Thyroid gland (tissue), 4 donors: ENCODE data around the gene SLC16A5. TPM values are rescaled to one million over a fixed set of nuclear protein-coding genes. Genes with fewer than 3 reads are reported as not detected.

Experiments
- DNase-seq, 2 donors: peaks; one replicate each; pipeline ENCODE4 v3.0.0-alpha.2; 2019
- H3K27ac ChIP-seq, 3 donors: fragments of 200-600 bp; sonication (generic); 1 replicate in 2 of 3; 2 replicates in 1 of 3; pipeline ENCODE4 v1.5.1; 2016 to 2019; ENCODE audit warnings: mild to moderate bottlenecking in 1 of 3, moderate library complexity in 1 of 3
- H3K27me3 ChIP-seq: fragments of 200-600 bp; sonication (generic); one replicate; pipeline ENCODE4 v1.5.1; 2019
- H3K36me3 ChIP-seq, 2 donors: fragments of 200-600 bp; sonication (generic); one replicate each; pipeline ENCODE4 v1.5.1; 2016 to 2019
- H3K4me1 ChIP-seq, 2 donors: fragments of 200-600 bp; sonication (generic); one replicate each; pipeline ENCODE4 v1.5.1; 2017 to 2019
- H3K4me3 ChIP-seq, 3 donors: fragments of 200-600 bp; sonication (generic); replicated peaks in 1 of 3; 1 replicate in 2 of 3; 2 replicates in 1 of 3; pipeline ENCODE4 v1.5.1; 2016; ENCODE audit warnings: mild to moderate bottlenecking in 1 of 3
- H3K9me3 ChIP-seq: fragments of 200-600 bp; sonication (generic); one replicate; pipeline ENCODE4 v1.5.1; 2017
- POLR2A ChIP-seq, 2 donors: fragments of 450-650 bp; IDR thresholded peaks; one replicate each; pipeline ENCODE4 v1.6.1; 2017; ENCODE audit warnings: antibody characterized with exemption in 2 of 2, mild to moderate bottlenecking in 2 of 2, moderate library complexity in 1 of 2
- WGBS, 2 donors: methylation state at CpG; one replicate each; pipeline ENCODE4 v1.1.5; 2017; 5-methylcytosine and 5-hydroxymethylcytosine counted together
- intact Hi-C: fragments of 100-400 bp; cut with DNase I; formaldehyde crosslinking; loops from one replicate; pipeline ENCODE4 v1.15.1; 2023
- total RNA-seq, 4 donors: library from RNA; depleted of rRNA; stranded (reverse); fragments of >200 nt; gene quantifications; one replicate each; pipeline ENCODE4 v1.2.3, GENCODE V29; 2016
- TF ChIP-seq, protein P1 (sequence below), 6 experiments: fragments of 200-600 bp in 3 of 6; fragments of 450-650 bp in 3 of 6; sonication (generic) in 3 of 6; IDR thresholded peaks; one replicate each; pipeline ENCODE4 v1.5.1; 2016 to 2019; ENCODE audit warnings: antibody characterized with exemption in 6 of 6, mild to moderate bottlenecking in 2 of 6, inconsistent platforms in 1 of 6, moderate library complexity in 1 of 6

Gene SLC16A5
- total RNA-seq, 4 donors from 2014 or later: 24.1 to 40.3 (median 27.6) TPM

DNA sequence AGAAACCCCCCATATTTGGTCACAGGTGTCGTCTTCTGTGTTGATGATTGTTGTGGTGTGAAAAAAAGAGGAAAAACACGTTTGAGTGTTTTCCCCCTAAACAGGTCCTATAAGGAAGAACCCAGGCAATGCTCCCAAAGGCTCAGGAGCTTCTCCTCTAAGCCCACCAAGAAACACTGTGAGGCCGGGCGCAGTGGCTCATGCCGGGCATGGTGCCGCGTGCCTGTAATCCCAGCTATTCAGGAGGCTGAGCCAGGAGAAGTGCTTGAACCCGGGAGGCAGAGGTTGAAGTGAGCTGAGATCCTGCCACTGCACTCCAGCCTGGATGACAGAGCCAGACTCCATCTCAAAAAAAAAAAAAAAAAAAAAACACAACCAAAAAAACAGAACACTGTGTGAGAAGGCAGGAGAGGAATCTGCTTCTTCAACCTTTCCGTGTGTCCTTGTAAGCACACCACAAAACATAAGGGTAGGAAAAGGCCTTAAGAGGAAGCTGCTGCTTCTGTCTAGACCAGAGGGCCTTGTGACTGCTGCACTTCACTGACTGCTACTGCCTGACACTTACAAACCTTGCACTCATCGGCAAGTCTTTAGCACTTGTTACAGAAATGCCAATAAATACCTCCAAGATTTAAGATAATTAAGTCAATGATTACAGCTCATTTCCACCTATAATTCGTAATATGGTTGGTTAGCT lies 57.2 kb downstream of the SLC16A5 start:
- H3K4me3 ChIP-seq: no peak overlapping the region

DNA sequence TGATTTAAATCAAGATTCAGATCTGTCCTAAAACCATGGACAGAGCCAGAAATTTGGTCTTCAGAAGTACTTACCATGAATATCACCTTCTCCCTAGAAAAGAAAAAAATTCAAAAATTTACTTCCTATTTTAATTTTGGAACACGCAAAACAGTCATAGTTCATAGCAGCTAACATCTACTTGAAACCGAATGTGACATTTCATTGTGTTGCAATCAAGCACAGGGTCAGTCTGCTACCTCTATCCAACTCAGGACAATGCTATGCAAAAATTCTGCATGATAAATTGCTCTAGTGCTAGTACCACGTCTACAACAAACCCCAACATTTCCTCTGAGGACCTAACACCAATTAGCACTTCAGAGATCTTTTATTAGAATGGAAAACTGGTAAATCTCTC lies 58.8 kb downstream of the SLC16A5 start:
- TF ChIP-seq, protein P1, sequence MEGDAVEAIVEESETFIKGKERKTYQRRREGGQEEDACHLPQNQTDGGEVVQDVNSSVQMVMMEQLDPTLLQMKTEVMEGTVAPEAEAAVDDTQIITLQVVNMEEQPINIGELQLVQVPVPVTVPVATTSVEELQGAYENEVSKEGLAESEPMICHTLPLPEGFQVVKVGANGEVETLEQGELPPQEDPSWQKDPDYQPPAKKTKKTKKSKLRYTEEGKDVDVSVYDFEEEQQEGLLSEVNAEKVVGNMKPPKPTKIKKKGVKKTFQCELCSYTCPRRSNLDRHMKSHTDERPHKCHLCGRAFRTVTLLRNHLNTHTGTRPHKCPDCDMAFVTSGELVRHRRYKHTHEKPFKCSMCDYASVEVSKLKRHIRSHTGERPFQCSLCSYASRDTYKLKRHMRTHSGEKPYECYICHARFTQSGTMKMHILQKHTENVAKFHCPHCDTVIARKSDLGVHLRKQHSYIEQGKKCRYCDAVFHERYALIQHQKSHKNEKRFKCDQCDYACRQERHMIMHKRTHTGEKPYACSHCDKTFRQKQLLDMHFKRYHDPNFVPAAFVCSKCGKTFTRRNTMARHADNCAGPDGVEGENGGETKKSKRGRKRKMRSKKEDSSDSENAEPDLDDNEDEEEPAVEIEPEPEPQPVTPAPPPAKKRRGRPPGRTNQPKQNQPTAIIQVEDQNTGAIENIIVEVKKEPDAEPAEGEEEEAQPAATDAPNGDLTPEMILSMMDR (IDR thresholded peaks at IDR 0.05): no peak
- no peak for TF ChIP-seq POLR2A (IDR thresholded peaks at IDR 0.05)
- intact Hi-C loops: no loop called here
- Histone ChIP-seq H3K27me3 (no peaks in the 10 kb centered on the region), H3K36me3 (no peaks in the 10 kb centered on the region), H3K9me3 (no peaks in the 10 kb centered on the region), H3K4me3 (no peak overlapping the region), H3K4me1 (no peaks in the 10 kb centered on the region), H3K27ac (no peak overlapping the region)
- WGBS, 2 donors: 90 to 96% methylated on average over 3 of the region's 3 CpGs
- DNase-seq: no peak

More for the DNA sequence above, 57.2 kb downstream of the SLC16A5 start:
- no peak overlapping the region for H3K27ac ChIP-seq
- no peaks in the 10 kb centered on the region for H3K9me3 ChIP-seq
- no peaks in the 10 kb centered on the region for H3K27me3 ChIP-seq
- TF ChIP-seq, protein P1 (IDR thresholded peaks at IDR 0.05): no peak
- TF ChIP-seq POLR2A (IDR thresholded peaks at IDR 0.05): no peak
- H3K36me3 ChIP-seq: no peaks in the 10 kb centered on the region
- no peak for DNase-seq
- no peaks in the 10 kb centered on the region for H3K4me1 ChIP-seq
- intact Hi-C loops: no loop called here
- 84 to 87% methylated on average over 8 to 11 of the region's 11 CpGs for WGBS, 2 donors

DNA sequence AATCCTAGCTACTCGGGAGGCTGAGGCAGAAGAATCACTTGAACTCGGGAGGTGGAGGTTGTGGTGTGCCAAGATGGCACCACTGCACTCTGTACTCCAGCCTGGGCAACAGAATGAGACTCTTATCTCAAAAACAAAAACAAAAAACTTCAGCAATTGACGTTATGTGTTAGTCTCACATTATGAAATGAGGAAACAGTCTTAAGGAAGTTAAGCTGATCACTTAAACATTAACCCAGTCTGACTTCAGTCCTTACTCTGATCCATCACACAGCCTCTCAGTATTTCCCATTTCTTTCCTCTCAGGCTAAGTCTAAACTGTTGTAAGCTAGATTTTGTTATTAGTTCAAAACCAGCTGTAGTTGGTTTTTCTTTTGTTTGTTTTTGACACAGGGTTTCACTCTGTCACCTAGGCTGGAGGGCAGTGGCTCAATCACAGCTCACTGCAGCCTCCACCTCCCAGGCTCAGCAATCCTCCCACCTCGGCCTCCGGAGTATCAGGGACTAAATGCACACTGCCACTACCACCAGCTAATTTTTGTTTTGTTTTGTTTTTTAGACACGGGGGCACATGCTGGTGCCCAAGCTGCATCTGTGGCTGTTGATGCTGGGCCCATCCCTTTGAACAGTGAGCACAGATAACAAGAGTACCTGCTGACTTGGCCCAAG lies 60.3 kb downstream of the SLC16A5 start:
- DNase-seq: no peak
- no peaks in the 10 kb centered on the region for H3K9me3 ChIP-seq
- intact Hi-C loops: no loop called here
- TF ChIP-seq POLR2A (IDR thresholded peaks at IDR 0.05): no peak
- TF ChIP-seq, protein P1 (IDR thresholded peaks at IDR 0.05): no peak
- peaks cover 2 to 3% of the 10 kb centered on the region in 2 donors for H3K4me1 ChIP-seq
- no peak overlapping the region for H3K4me3 ChIP-seq
- H3K27ac ChIP-seq: no peak overlapping the region
- H3K27me3 ChIP-seq: no peaks in the 10 kb centered on the region
- WGBS, 2 donors: 92 to 93% methylated on average over 6 of the region's 6 CpGs
- H3K36me3 ChIP-seq: no peaks in the 10 kb centered on the region

DNA sequence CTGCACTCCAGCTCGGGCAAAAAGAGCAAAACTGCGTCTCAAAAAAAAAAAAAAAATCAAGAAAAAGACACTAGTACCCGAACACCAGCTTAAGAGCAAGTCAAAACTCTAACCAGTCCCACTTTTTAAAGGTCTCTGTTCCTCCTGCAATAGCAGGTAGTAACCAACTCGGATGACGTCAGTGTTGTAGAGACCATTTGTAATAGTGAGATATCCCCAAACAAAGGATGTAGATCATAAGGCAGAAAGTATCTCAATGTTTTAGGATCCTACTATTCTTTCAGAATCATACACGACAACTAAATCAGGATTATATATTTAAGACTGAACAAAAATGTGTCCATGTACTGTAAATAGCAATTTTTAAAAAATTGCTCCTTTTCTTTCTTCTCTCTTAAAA lies 64.2 kb downstream of the SLC16A5 start:
- no peak for DNase-seq
- H3K27me3 ChIP-seq: no peaks in the 10 kb centered on the region
- 91 to 93% methylated on average over 6 of the region's 6 CpGs for WGBS, 2 donors
- no peaks in the 10 kb centered on the region for H3K9me3 ChIP-seq
- H3K4me3 ChIP-seq: no peak overlapping the region
- H3K27ac ChIP-seq: no peak overlapping the region
- TF ChIP-seq, protein P1 (IDR thresholded peaks at IDR 0.05): no peak
- TF ChIP-seq POLR2A (IDR thresholded peaks at IDR 0.05): no peak
- H3K36me3 ChIP-seq: no peaks in the 10 kb centered on the region
- intact Hi-C loops: no loop called here
- peaks cover 10 to 12% of the 10 kb centered on the region in 2 donors for H3K4me1 ChIP-seq

DNA sequence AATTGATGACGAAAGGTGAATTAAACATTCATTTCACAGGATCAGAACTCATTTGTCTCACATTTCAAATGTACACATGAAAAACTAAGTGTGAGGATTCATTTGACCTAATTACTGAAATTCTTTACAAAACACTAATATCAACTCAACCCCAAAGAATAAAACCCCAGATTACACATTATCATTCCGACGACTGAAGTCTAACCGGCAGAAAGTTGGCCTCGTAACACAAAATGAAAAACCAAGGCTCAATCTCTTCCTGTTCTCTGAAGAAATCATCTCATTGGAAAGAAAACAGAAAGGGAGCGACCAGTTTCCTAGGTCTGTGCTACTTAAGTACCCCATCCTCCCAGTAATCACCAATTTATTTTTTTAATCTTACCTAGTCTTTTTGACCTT lies 64.8 kb downstream of the SLC16A5 start:
- no peak for TF ChIP-seq POLR2A (IDR thresholded peaks at IDR 0.05)
- TF ChIP-seq, protein P1 (IDR thresholded peaks at IDR 0.05): no peak
- no peak overlapping the region for H3K4me3 ChIP-seq
- no peaks in the 10 kb centered on the region for H3K9me3 ChIP-seq
- 85 to 90% methylated on average over 6 of the region's 6 CpGs for WGBS, 2 donors
- intact Hi-C loops: no loop called here
- peaks cover 10 to 12% of the 10 kb centered on the region in 2 donors for H3K4me1 ChIP-seq
- H3K36me3 ChIP-seq: no peaks in the 10 kb centered on the region
- DNase-seq: no peak
- no peaks in the 10 kb centered on the region for H3K27me3 ChIP-seq
- no peak overlapping the region for H3K27ac ChIP-seq
